A673 (cell line): ENCODE data around the gene COL5A1.

Experiments
- EZH2 ChIP-seq: fragments of 200-600 bp; sonication (generic); IDR thresholded peaks from 2 replicates; pipeline ENCODE4 v1.6.1; 2017; ENCODE audit warnings: borderline replicate concordance, low read depth, mild to moderate bottlenecking, mixed read lengths, antibody characterized with exemption, low read length; ENCODE audit not compliant: poor library complexity, severe bottlenecking
- TF ChIP-seq, protein P1 (sequence below): fragments of 300-800, 200-600 bp; sonication (generic); conservative IDR thresholded peaks from 2 replicates; pipeline ENCODE4 v1.5.1; 2017; ENCODE audit warnings: low read depth, mild to moderate bottlenecking, antibody characterized with exemption, low read length, moderate library complexity, mixed read lengths

DNA sequence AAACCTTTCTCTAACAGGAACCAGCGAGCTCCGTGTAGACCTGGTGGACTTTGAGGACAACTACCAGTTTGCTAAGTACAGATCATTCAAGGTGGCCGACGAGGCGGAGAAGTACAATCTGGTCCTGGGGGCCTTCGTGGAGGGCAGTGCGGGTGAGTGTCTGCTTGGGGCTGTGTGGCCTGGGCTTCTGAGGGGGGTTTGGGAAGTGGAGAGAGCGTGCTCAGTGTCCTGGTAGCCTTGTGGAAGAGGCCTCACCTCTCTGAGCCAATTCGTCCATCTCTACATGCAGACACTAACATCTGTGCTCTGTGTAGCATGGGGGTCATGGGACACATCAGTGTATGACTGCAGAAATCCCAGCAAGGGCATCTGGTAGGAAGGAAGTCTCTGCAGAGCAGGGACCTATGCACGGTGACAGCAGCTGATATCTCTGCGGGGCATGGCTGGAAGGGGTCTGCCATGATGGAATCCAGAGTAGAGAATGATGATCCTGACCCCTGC is 244.9 kb downstream of the COL5A1 start:
- TF ChIP-seq, protein P1, sequence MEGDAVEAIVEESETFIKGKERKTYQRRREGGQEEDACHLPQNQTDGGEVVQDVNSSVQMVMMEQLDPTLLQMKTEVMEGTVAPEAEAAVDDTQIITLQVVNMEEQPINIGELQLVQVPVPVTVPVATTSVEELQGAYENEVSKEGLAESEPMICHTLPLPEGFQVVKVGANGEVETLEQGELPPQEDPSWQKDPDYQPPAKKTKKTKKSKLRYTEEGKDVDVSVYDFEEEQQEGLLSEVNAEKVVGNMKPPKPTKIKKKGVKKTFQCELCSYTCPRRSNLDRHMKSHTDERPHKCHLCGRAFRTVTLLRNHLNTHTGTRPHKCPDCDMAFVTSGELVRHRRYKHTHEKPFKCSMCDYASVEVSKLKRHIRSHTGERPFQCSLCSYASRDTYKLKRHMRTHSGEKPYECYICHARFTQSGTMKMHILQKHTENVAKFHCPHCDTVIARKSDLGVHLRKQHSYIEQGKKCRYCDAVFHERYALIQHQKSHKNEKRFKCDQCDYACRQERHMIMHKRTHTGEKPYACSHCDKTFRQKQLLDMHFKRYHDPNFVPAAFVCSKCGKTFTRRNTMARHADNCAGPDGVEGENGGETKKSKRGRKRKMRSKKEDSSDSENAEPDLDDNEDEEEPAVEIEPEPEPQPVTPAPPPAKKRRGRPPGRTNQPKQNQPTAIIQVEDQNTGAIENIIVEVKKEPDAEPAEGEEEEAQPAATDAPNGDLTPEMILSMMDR: no peak
- TF ChIP-seq EZH2: no peak
